Stimulated activated CD4-positive, alpha-beta T cell treated with anti-CD3 and anti-CD28 coated beads, Interleukin-2, amount 100 ng/mL, for 4 hours (primary cell): ENCODE measurements around the gene LATS2.
"Not testable (repeated sequence)": the region's sequence is repeated elsewhere in the genome, so short reads cannot be mapped to it uniquely, and the experiment has no call there.

Source experiments
- DNase-seq: peaks from one replicate; pipeline ENCODE4 v3.0.0-alpha.2; 2020; ENCODE audit warnings: low read depth

The LATS2 gene

DNA sequence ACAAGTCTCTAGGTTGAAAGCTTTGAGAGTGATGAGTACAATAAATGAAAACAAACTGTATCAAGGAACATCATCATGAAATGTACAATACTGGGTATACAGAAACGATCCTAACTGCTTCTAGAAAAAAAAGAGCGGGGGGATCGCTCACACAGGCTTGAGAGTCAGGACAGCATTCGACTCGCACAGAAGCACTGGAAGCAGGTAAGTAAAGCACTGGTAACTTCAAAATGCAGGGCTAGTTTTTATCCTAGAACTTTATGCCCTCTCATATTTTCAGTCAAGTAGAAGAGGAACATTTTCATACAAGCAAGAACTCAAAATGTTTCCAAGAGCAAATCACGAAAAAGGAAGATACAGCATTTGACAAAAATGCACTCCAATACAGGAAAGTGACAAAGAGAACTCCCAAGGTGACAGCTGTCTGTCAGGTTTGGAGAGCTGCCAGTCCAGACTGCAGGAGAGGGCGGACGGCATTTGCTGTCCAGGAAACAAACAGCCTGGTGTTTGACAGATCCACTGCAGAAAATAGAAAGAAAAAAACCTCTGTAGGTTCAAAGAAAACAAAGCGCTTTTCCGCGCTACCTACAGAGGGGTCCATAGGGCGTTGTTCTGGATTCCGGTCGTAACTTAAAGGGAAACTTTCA is 100.6 kb downstream of the LATS2 start:
- no peak for DNase-seq

GRCh38 chr13:20957049-20957620 is 104.3 kb downstream of the LATS2 start:
- DNase-seq: not testable (repeated sequence)

GRCh38 chr13:20955496-20955895 is 105.9 kb downstream of the LATS2 start:
- DNase-seq: no peak

DNA sequence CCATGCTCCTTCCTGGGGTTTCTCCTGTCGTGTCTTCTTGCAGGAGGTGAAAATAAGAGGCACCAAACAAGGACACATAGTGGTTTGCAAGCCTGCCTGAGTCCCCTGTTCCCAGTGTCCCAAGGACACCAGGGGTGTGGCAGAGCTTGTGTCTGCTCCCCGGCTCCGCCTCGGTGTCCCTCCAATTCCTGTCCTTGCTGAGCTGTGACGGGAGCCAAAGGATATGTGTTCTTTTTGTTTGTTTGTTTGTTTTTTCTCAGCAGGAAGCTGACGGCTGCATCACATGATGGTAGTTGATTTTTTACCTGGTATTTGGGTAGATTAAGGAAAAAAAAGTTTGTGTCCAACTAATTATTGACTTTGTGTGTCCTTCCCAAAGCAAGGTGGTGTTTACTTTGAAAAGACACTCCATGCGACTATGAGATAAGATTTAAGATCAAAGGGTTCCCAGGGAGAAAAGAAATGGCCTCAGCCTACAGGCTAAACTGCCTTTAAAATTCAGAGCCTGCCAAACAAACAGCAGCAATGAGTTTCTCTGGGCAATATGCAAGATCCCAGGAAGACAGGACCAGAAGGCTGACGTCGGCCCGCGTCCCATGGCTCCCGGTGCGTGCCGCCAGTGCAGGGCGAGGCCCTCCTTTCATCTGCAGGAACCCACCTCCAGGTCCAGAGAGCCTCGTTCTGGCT is 108.0 kb downstream of the LATS2 start:
- DNase-seq: no peak

DNA sequence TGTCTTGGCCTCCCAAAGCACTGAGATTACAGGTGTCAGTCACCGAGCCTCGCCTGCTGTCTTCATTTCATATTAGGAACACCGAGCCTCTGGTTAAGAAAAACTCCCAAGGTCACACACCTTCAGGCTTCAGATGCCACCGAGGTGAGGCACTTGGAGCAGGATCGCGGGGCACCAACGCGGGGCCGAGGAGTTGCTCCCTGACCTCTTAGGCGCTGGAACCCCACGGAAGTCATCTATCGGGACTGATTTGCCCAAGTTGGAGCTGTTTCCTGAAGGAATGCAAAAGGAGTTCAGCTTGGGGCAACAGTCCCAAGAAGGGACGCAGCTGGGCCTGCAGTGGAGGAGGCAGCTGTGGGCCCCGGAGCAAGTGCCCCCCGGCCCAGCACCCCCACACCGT is 108.5 kb downstream of the LATS2 start:
- no peak for DNase-seq

DNA sequence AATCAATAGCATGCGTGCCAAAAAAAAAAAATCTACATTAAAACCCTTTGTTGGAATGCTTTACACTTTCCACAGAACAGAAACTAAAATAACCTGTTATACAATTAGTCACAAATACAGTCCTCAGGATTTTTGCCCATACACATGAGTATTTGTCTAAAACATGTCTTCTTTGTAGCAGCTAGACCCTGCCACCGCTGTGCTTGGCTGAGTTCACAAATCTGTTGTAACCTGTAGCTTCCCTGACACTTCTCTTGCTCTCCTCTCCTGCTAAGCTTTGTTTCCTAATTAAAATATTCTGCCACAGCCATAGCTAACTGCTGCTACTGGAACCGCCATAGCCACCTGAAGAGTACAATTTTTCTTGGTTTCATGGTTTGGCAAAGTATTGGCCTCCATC is 113.4 kb downstream of the LATS2 start:
- DNase-seq: not testable (repeated sequence)

DNA sequence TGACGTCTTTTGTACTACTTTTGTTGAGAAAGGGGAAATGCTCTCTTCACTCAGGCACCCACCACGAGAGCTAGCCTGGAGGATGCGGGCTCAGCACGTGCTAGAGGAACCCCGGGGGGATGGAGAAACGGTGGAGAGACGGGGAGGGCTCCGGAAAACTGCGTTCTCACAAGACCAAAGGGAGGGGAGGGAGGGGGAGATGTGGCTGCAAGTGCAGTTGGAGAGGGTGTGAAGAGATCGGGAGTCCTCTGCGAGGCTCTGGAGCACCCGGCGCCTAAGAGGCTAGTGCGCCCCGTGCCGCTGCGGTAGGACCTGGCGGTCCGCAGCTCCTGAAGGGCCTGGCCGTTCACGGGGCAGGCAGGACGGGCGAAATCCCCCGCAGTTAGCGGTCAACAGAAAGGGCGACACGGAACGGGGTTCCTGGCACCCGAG is 115.4 kb downstream of the LATS2 start:
- no peak for DNase-seq

DNA sequence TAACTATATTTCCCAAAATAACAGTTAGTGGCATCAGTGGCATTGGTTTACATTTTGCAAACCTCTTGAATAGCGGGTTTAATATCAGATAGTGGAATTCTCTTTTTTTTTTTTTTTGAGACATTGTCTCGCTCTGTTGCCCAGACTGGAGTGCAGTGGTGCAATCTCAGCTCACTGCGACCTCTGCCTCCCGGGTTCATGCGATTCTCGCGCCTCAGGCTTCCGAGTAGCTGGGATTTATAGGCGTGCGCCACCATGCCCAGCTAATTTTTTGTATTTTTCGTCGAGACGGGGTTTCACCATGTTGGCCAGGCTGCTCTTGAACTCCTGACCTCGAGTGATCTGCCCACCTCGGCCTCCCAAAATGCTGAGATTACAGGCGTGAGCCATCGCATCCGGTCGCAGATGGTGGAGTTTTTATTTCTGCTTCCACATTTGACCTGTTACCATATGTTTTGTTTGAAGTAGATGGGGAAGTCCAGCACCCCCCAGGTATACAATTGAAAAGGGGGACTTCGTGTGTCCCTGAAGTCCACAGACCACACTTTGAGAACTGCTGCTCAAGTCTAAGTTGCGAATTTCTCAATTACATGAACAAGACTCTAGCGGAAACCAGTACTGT is 118.3 kb downstream of the LATS2 start:
- DNase-seq: no peak

GRCh38 chr13:20940511-20940910 is 120.9 kb downstream of the LATS2 start:
- DNase-seq: not testable (repeated sequence)

- DNase-seq: no peak
Observed at GRCh38 chr13:20940083-20940482, 121.3 kb downstream of the LATS2 start.

DNA sequence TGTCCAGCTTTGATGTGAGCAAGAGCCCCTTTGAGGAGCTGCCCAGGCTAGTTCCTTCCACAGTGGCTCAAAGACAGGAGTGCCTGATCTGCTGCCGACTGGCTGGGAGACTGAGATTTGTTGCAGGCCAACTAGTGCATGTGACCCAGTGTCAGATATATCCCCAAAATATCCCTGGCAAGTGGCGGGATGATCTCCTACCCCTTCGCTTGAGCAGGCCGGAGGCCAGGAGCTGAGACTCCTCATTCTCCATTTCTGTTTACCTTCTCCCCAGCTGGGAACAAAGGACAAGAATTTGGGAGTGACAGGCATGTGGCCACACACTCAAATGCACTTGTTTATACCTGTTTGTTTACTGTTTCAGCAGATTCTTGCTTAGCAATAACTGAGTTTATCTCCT is 121.7 kb downstream of the LATS2 start:
- DNase-seq: no peak

DNA sequence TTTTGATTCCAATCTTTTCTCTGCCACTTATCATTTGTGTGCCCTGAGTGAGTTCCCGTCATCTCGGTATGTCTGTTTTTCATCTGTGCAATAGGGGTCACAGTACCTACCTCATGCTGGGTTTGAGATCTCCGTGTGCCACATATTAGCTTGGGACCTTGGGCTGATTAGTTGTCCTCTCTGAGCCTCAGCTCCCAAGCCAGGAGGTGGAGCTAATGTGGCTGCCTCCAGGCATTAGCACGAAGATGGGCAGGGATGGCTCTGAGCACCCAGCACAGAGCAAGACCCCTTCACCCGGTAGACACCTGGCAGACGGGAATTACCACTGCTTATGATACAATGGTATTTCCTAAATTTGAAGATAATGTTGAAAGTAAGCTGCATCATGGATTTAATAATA is 123.1 kb downstream of the LATS2 start:
- DNase-seq: no peak

DNA sequence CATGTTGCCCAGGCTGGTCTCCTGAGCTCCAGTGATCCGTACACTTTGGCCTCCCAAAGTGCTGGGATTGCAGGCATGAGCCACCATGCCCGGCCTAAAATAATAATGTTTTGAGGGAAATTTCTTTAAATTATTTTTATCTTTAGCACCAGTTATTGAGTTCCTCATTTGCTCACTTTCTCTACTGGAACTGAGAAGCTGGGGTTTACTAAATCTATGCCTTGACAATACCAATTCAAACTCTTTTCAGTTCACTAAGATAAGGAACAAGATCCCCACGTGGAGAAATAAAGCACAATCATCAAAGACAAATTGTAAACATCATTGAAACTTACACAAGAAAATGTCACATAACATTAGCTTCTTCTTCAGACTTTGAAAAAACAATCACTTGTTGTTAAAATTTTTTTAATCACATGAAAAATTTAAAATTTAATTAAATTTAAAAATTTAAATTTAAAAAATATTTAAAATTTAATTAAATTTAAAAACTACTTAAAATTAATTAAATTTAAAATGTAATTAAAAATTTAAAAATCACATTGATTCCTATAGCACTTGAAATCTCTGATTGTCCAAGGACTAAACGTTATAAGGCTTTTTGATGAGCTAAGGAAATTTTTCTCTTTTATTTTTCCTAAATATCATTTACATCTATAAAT is 133.7 kb downstream of the LATS2 start:
- no peak for DNase-seq

DNA sequence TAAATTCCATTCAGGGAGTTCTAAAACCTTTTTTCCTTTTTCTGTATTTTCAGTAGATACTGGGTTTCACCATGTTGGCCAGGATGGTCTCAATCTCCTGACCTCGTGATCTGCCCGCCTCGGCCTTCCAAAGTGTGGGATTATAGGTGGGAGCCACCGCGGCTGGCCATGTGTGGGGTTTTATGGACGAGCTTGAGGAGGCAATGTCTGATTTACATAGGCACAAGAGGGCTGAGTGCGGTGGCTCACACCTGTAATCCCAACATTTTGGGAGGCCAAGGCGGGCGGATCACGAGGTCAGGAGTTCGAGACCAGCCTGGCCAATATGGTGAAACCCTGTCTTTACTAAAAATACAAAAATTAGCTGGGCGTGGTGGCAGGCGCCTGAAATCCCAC is 136.0 kb downstream of the LATS2 start:
- DNase-seq: not testable (repeated sequence)

GRCh38 chr13:20924758-20925394 is 136.5 kb downstream of the LATS2 start:
- DNase-seq: peak; percentile 61

DNA sequence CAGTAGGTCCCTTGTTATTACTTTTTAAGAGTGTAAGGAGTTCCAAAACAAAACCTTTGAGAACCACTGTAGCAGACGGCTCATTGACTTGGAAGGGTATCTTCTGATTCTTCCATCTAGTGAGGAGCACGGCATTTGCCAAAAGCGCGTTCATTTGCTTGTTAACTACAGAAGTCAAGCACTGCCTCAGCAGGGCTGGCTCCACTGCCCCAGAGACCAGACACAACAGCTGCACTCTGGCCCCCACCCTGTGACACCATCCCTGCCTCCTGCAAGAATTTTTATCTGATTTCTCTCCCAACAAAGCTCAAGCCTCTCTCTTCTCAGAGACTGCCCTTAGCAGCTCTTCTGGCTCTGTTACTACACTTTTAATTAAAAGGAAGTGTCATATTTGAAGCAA is 138.1 kb downstream of the LATS2 start:
- no peak for DNase-seq
